ENCODE measurements around the gene CACNA1C.
A peak's percentile ranks its signal among the peaks of the same experiment; 100 is the strongest.

CACNA1C gene

GRCh38 chr12:2614341-2614740 lies 561.6 kb downstream of the CACNA1C start:
- TF ChIP-seq CTCF (IDR thresholded peaks at IDR 0.05; ENCODE audit: borderline replicate concordance, extremely low read depth, low read length, poor library complexity, severe bottlenecking) = no peak
- TF ChIP-seq EZH2 (IDR thresholded peaks at IDR 0.05; ENCODE audit: borderline replicate concordance, low read depth, low read length, severe bottlenecking) = no peak
- no peak overlapping the region for H3K9ac ChIP-seq (ENCODE audit: low read depth, low read length)
- no peaks in the 10 kb centered on the region; the same call in 1 of the 2 replicates for H4K20me1 ChIP-seq (ENCODE audit: insufficient read depth, low read length)
- peaks cover 16% of the 10 kb centered on the region for H3K27me3 ChIP-seq (ENCODE audit: insufficient read depth, low read length, poor library complexity)
- H3K9me3 ChIP-seq (ENCODE audit: insufficient read depth, low read length, severe bottlenecking) = no peaks in the 10 kb centered on the region
- H3K4me3 ChIP-seq (ENCODE audit: low read depth in 1 of 2, low read length in 2 of 2) = no peak overlapping the region
- H3K4me2 ChIP-seq (ENCODE audit: insufficient read depth, low read length) = no peak overlapping the region
- no peak overlapping the region for H3K27ac ChIP-seq (ENCODE audit: low read length)
- ATAC-seq (ENCODE audit: insufficient read depth, low read depth) (no peak), DNase-seq (no peak)
- H2AFZ ChIP-seq (ENCODE audit: low read depth, low read length) = no peak overlapping the region
- H3K4me1 ChIP-seq (ENCODE audit: insufficient read depth, low read length) = no peaks in the 10 kb centered on the region
- H3K36me3 ChIP-seq (ENCODE audit: insufficient read depth, low read length) = no peaks in the 10 kb centered on the region
- no peaks in the 10 kb centered on the region for H3K79me2 ChIP-seq (ENCODE audit: insufficient read depth, low read length)

GRCh38 chr12:2615665-2616402 lies 563.0 kb downstream of the CACNA1C start:
- no peaks in the 10 kb centered on the region for H3K4me1 ChIP-seq (ENCODE audit: insufficient read depth, low read length)

GRCh38 chr12:2616763-2617162 lies 564.0 kb downstream of the CACNA1C start:
- Histone ChIP-seq H2AFZ (ENCODE audit: low read depth, low read length) (no peak overlapping the region), H3K79me2 (ENCODE audit: insufficient read depth, low read length) (no peaks in the 10 kb centered on the region), H4K20me1 (ENCODE audit: insufficient read depth, low read length) (no peaks in the 10 kb centered on the region; the same call in 1 of the 2 replicates), H3K9ac (ENCODE audit: low read depth, low read length) (no peak overlapping the region), H3K4me1 (ENCODE audit: insufficient read depth, low read length) (no peaks in the 10 kb centered on the region), H3K4me2 (ENCODE audit: insufficient read depth, low read length) (no peak overlapping the region), H3K27me3 (ENCODE audit: insufficient read depth, low read length, poor library complexity) (peaks cover 22% of the 10 kb centered on the region), H3K9me3 (ENCODE audit: insufficient read depth, low read length, severe bottlenecking) (no peaks in the 10 kb centered on the region), H3K27ac (ENCODE audit: low read length) (no peak overlapping the region), H3K36me3 (ENCODE audit: insufficient read depth, low read length) (no peaks in the 10 kb centered on the region), H3K4me3 (ENCODE audit: low read depth in 1 of 2, low read length in 2 of 2) (no peak overlapping the region)
- DNase-seq (no peak), ATAC-seq (ENCODE audit: insufficient read depth, low read depth) (peak; percentile 37; the same call in 2 of the 3 replicates)
- TF ChIP-seq CTCF (IDR thresholded peaks at IDR 0.05; ENCODE audit: borderline replicate concordance, extremely low read depth, low read length, poor library complexity, severe bottlenecking) = no peak
- no peak for TF ChIP-seq EZH2 (IDR thresholded peaks at IDR 0.05; ENCODE audit: borderline replicate concordance, low read depth, low read length, severe bottlenecking)

More at GRCh38 chr12:2615665-2616402, 563.0 kb downstream of the CACNA1C start:
- Histone ChIP-seq H3K27me3 (ENCODE audit: insufficient read depth, low read length, poor library complexity) (peaks cover 22% of the 10 kb centered on the region), H4K20me1 (ENCODE audit: insufficient read depth, low read length) (no peaks in the 10 kb centered on the region; the same call in 1 of the 2 replicates), H3K36me3 (ENCODE audit: insufficient read depth, low read length) (no peaks in the 10 kb centered on the region), H2AFZ (ENCODE audit: low read depth, low read length) (no peak overlapping the region), H3K9ac (ENCODE audit: low read depth, low read length) (no peak overlapping the region), H3K27ac (ENCODE audit: low read length) (no peak overlapping the region), H3K79me2 (ENCODE audit: insufficient read depth, low read length) (no peaks in the 10 kb centered on the region), H3K9me3 (ENCODE audit: insufficient read depth, low read length, severe bottlenecking) (no peaks in the 10 kb centered on the region), H3K4me3 (ENCODE audit: low read depth in 1 of 2, low read length in 2 of 2) (no peak overlapping the region), H3K4me2 (ENCODE audit: insufficient read depth, low read length) (no peak overlapping the region)
- TF ChIP-seq EZH2 (IDR thresholded peaks at IDR 0.05; ENCODE audit: borderline replicate concordance, low read depth, low read length, severe bottlenecking) (no peak), CTCF (IDR thresholded peaks at IDR 0.05; ENCODE audit: borderline replicate concordance, extremely low read depth, low read length, poor library complexity, severe bottlenecking) (no peak)
- no peak for DNase-seq
- ATAC-seq (ENCODE audit: insufficient read depth, low read depth) = no peak

Measured in DND-41 (cell line).